ENCODE results near the gene RBL1.
"Not testable (repeated sequence)": the region's sequence is repeated elsewhere in the genome, so short reads cannot be mapped to it uniquely, and the experiment has no call there.

The RBL1 gene

GRCh38 chr20:37005062-37005942 is 90.5 kb downstream of the RBL1 start:
- H3K27ac ChIP-seq; DNase-seq (ENCODE audit: low read depth, low spot score): not testable (repeated sequence)

- H3K27ac ChIP-seq; DNase-seq (ENCODE audit: low read depth, low spot score): not testable (repeated sequence)
Observed at GRCh38 chr20:37001634-37002033, 94.2 kb downstream of the RBL1 start.

GRCh38 chr20:37000171-37000570 is 95.6 kb downstream of the RBL1 start:
- DNase-seq (ENCODE audit: low read depth, low spot score): not testable (repeated sequence)

GRCh38 chr20:36998652-36999051 is 97.1 kb downstream of the RBL1 start:
- no peak overlapping the region for H3K27ac ChIP-seq

More at GRCh38 chr20:37000171-37000570, 95.6 kb downstream of the RBL1 start:
- H3K27ac ChIP-seq: not testable (repeated sequence)

GRCh38 chr20:36997121-36997520 is 98.7 kb downstream of the RBL1 start:
- DNase-seq (ENCODE audit: low read depth, low spot score): no peak
- H3K27ac ChIP-seq: no peak overlapping the region

More at GRCh38 chr20:36998652-36999051, 97.1 kb downstream of the RBL1 start:
- no peak for DNase-seq (ENCODE audit: low read depth, low spot score)

GRCh38 chr20:36994221-36994620 is 101.6 kb downstream of the RBL1 start:
- H3K27ac ChIP-seq; DNase-seq (ENCODE audit: low read depth, low spot score): not testable (repeated sequence)

GRCh38 chr20:36992802-36993334 is 102.9 kb downstream of the RBL1 start:
- no peak for DNase-seq (ENCODE audit: low read depth, low spot score)
- H3K27ac ChIP-seq: no peak overlapping the region

- DNase-seq (ENCODE audit: low read depth, low spot score): no peak
- no peak overlapping the region for H3K27ac ChIP-seq
Observed at GRCh38 chr20:36991703-36992102, 104.1 kb downstream of the RBL1 start.

GRCh38 chr20:36989797-36990196 is 106.0 kb downstream of the RBL1 start:
- H3K27ac ChIP-seq: no peak overlapping the region

GRCh38 chr20:36988494-36988966 is 107.3 kb downstream of the RBL1 start:
- DNase-seq (ENCODE audit: low read depth, low spot score): peak; percentile 5
- no peak overlapping the region for H3K27ac ChIP-seq

More at GRCh38 chr20:36989797-36990196, 106.0 kb downstream of the RBL1 start:
- no peak for DNase-seq (ENCODE audit: low read depth, low spot score)

- H3K27ac ChIP-seq: no peak overlapping the region
- no peak for DNase-seq (ENCODE audit: low read depth, low spot score)
Observed at GRCh38 chr20:36984257-36984638, 111.5 kb downstream of the RBL1 start.

GRCh38 chr20:36975099-36975818 is 120.5 kb downstream of the RBL1 start:
- no peak for DNase-seq (ENCODE audit: low read depth, low spot score)
- no peak overlapping the region for H3K27ac ChIP-seq

- no peak for DNase-seq (ENCODE audit: low read depth, low spot score)
- H3K27ac ChIP-seq: no peak overlapping the region
Observed at GRCh38 chr20:36974660-36975059, 121.1 kb downstream of the RBL1 start.

GRCh38 chr20:36971103-36971502 is 124.7 kb downstream of the RBL1 start:
- H3K27ac ChIP-seq: no peak overlapping the region
- no peak for DNase-seq (ENCODE audit: low read depth, low spot score)

- no peak for DNase-seq (ENCODE audit: low read depth, low spot score)
Observed at GRCh38 chr20:36969478-36970186, 126.2 kb downstream of the RBL1 start.

GRCh38 chr20:36969051-36969450 is 126.7 kb downstream of the RBL1 start:
- H3K27ac ChIP-seq: no peak overlapping the region
- no peak for DNase-seq (ENCODE audit: low read depth, low spot score)

More at GRCh38 chr20:36969478-36970186, 126.2 kb downstream of the RBL1 start:
- no peak overlapping the region for H3K27ac ChIP-seq

- no peak overlapping the region for H3K27ac ChIP-seq
Observed at GRCh38 chr20:36967636-36968035, 128.2 kb downstream of the RBL1 start.

GRCh38 chr20:36966965-36967364 is 128.8 kb downstream of the RBL1 start:
- H3K27ac ChIP-seq; DNase-seq (ENCODE audit: low read depth, low spot score): not testable (repeated sequence)

More at GRCh38 chr20:36967636-36968035, 128.2 kb downstream of the RBL1 start:
- DNase-seq (ENCODE audit: low read depth, low spot score): no peak

- H3K27ac ChIP-seq; DNase-seq (ENCODE audit: low read depth, low spot score): not testable (repeated sequence)
Observed at GRCh38 chr20:36962354-36962941, 133.3 kb downstream of the RBL1 start.

- H3K27ac ChIP-seq: no peak overlapping the region
- DNase-seq (ENCODE audit: low read depth, low spot score): no peak
Observed at GRCh38 chr20:36959242-36959641, 136.6 kb downstream of the RBL1 start.
